BLaER1 (cell line): ENCODE results near the gene ALG12.
A peak's percentile ranks its signal among the peaks of the same experiment; 100 is the strongest.

Source experiments
- H3K27ac ChIP-seq: shearing (Covaris generic); formaldehyde crosslinking; 2 replicates; pipeline ENCODE4 v1.8.1; 2022
- H3K27me3 ChIP-seq: shearing (Covaris generic); formaldehyde crosslinking; 2 replicates; pipeline ENCODE4 v1.8.1; 2022
- H3K36me3 ChIP-seq: shearing (Covaris generic); formaldehyde crosslinking; 2 replicates; pipeline ENCODE4 v1.8.1; 2022
- H3K4me1 ChIP-seq: shearing (Covaris generic); formaldehyde crosslinking; 2 replicates; pipeline ENCODE4 v1.8.1; 2022
- H3K4me2 ChIP-seq: shearing (Covaris generic); formaldehyde crosslinking; 2 replicates; pipeline ENCODE4 v1.8.1; 2022
- H3K4me3 ChIP-seq: shearing (Covaris generic); formaldehyde crosslinking; 2 replicates; pipeline ENCODE4 v1.8.1; 2022
- H3K9ac ChIP-seq: shearing (Covaris generic); formaldehyde crosslinking; 2 replicates; pipeline ENCODE4 v1.8.1; 2022
- H3K9me3 ChIP-seq: shearing (Covaris generic); formaldehyde crosslinking; 2 replicates; pipeline ENCODE4 v1.8.1; 2022
- H4K20me1 ChIP-seq: shearing (Covaris generic); formaldehyde crosslinking; 2 replicates; pipeline ENCODE4 v1.8.1; 2022
- Cebpa-rat ChIP-seq: shearing (Covaris generic); IDR thresholded peaks from 2 replicates; pipeline ENCODE4 v1.8.1; 2022

ALG12 gene

DNA sequence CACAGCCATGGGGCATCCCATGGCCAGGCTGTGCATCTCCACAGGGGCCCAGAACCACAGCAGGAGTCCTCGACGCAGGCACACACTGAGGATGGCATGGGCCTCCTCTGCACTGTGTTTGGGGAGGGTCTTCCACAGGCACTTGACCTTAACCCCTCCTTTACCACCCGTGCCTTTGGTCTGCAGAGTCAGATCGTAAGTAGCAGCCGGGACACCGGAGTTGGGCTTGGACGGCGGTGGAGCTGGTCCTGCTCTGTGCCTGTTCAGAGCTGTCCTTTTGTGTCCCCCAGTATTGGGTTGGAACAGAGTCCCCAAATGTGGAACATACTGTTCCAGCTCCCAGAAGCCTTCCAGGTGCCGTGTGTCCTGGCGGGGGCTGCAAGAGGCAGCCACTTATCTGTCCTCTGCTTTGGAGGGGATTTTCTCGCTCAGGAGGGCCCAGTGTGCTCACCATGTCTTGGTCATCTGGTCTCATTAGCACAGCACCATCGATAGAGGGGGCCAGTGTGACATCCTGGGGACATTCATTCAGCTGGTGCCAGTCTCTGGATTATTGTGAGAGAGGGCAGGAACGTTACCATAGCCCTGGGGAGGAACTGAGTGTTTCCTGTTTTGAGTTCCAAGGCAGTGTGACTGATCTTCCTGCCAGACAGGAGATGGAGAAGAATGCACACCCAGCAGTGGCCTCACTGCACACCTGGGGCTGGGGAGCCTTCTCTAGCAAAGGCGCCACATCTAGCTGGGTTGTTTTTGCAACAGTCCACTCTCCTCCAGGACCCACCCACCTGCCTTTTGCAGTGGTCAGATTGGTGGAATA is 12.6 kb upstream of the ALG12 start:
- Histone ChIP-seq H3K4me1 (peaks cover 85% of the 10 kb centered on the region), H3K4me3 (peak overlapping the region; percentile 54), H3K9ac (peak overlapping the region; percentile 78), H3K27ac (peak overlapping the region; percentile 95), H3K9me3 (no peaks in the 10 kb centered on the region), H3K27me3 (no peaks in the 10 kb centered on the region), H4K20me1 (no peaks in the 10 kb centered on the region), H3K36me3 (no peaks in the 10 kb centered on the region), H3K4me2 (peak overlapping the region; percentile 97)
- no peak for TF ChIP-seq Cebpa-rat

GRCh38 chr22:49929994-49930575 is 11.8 kb upstream of the ALG12 start:
- Histone ChIP-seq H3K27me3 (no peaks in the 10 kb centered on the region), H3K4me1 (peaks cover 93% of the 10 kb centered on the region), H3K27ac (peak overlapping the region; percentile 95), H3K9me3 (no peaks in the 10 kb centered on the region), H3K36me3 (no peaks in the 10 kb centered on the region), H3K4me2 (peak overlapping the region; percentile 97), H3K4me3 (peak overlapping the region; percentile 54), H4K20me1 (no peaks in the 10 kb centered on the region), H3K9ac (peak overlapping the region; percentile 78)
- no peak for TF ChIP-seq Cebpa-rat

GRCh38 chr22:49929211-49929979 is 11.2 kb upstream of the ALG12 start:
- H3K4me3 ChIP-seq = peak overlapping the region; percentile 54
- H3K36me3 ChIP-seq = no peaks in the 10 kb centered on the region
- H3K4me1 ChIP-seq = peaks cover 94% of the 10 kb centered on the region
- no peaks in the 10 kb centered on the region for H3K9me3 ChIP-seq
- peak overlapping the region; percentile 95 for H3K27ac ChIP-seq
- H3K9ac ChIP-seq = peak overlapping the region; percentile 78
- H3K4me2 ChIP-seq = peak overlapping the region; percentile 97
- TF ChIP-seq Cebpa-rat = no peak
- no peaks in the 10 kb centered on the region for H4K20me1 ChIP-seq
- H3K27me3 ChIP-seq = no peaks in the 10 kb centered on the region

GRCh38 chr22:49928555-49929210 is 10.4 kb upstream of the ALG12 start:
- Histone ChIP-seq H3K9ac (peak overlapping the region; percentile 34; the same call in 1 of the 2 replicates), H4K20me1 (no peaks in the 10 kb centered on the region), H3K9me3 (no peaks in the 10 kb centered on the region), H3K27ac (peak overlapping the region; percentile 75), H3K4me3 (no peak overlapping the region), H3K4me2 (peak overlapping the region; percentile 97), H3K27me3 (no peaks in the 10 kb centered on the region), H3K36me3 (no peaks in the 10 kb centered on the region), H3K4me1 (peaks cover 94% of the 10 kb centered on the region)
- no peak for TF ChIP-seq Cebpa-rat

- Histone ChIP-seq H3K27me3 (no peaks in the 10 kb centered on the region), H3K9me3 (no peaks in the 10 kb centered on the region), H3K9ac (0 out of 2 replicates have a peak overlapping the region, but pooled peaks have one; percentile 34), H3K36me3 (no peaks in the 10 kb centered on the region), H4K20me1 (no peaks in the 10 kb centered on the region), H3K27ac (peak overlapping the region; percentile 75), H3K4me3 (no peak overlapping the region), H3K4me1 (peaks cover 94% of the 10 kb centered on the region), H3K4me2 (peak overlapping the region; percentile 97)
- TF ChIP-seq Cebpa-rat = no peak
These were observed 9.9 kb upstream of the ALG12 start for GRCh38 chr22:49928185-49928495.

DNA sequence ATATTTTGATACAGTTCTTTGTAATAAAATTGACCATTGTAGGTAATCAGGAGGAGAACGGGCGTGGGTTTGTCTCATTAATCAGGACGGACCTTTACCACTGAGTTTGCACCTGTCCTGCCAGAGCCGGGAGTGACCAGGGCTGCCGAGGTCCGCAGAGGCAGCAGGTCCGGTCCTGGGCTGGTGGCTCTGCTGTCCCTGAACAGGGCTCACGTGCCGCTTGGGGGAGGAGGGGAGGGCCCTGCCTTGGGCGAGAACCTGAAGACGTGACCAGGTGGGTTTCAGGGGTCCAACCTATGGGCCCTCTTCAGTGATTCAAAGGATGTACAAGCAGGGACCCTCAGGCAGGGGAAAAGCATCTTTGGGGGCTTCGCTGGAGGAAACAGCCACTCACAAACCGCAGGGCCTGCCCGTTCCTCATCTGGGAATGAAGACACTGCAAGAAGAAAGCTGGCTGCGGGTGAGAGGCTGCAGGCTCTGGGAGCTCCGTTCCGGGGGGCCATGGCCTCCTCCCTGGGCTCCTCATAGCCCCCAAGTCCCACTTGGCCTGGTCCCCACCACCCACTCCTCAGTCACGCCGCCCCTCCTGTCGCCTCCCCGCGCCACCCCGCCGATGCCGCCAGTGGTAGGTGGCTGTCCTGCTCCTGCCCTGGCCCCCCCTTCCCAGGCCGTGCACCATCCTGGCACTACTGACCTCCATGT is 9.4 kb upstream of the ALG12 start:
- H3K27me3 ChIP-seq = no peaks in the 10 kb centered on the region
- peak overlapping the region; percentile 75 for H3K27ac ChIP-seq
- H3K36me3 ChIP-seq = no peaks in the 10 kb centered on the region
- H3K4me2 ChIP-seq = peak overlapping the region; percentile 97
- H3K9me3 ChIP-seq = no peaks in the 10 kb centered on the region
- no peaks in the 10 kb centered on the region for H4K20me1 ChIP-seq
- peak overlapping the region; percentile 34; the same call in 1 of the 2 replicates for H3K9ac ChIP-seq
- no peak overlapping the region for H3K4me3 ChIP-seq
- H3K4me1 ChIP-seq = peaks cover 93% of the 10 kb centered on the region
- TF ChIP-seq Cebpa-rat = no peak

DNA sequence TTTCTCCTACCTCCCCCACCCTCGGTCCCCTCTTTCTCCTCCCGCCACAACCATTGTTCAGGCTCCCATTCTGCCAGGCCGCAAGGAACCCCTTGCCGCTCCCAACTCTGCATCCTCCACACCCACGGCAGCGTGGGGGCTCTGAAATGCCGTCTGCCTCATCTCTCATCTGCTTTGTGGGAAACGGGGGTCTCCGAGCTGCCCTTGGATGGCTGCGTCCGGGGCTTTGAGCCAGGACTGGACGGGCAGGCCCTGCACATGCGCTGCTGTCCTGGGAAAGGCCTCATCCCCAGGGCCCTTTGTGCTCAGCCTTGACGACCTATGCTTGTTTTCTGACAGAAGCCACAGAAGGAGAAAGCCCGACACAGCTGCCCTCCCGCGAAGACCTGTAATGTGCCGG is 8.7 kb upstream of the ALG12 start:
- no peak for TF ChIP-seq Cebpa-rat
- H3K4me2 ChIP-seq = peak overlapping the region; percentile 97
- no peaks in the 10 kb centered on the region for H3K9me3 ChIP-seq
- H3K36me3 ChIP-seq = no peaks in the 10 kb centered on the region
- H3K9ac ChIP-seq = peak overlapping the region; percentile 57; the same call in 1 of the 2 replicates
- H3K4me1 ChIP-seq = peaks cover 92% of the 10 kb centered on the region
- H3K27ac ChIP-seq = peak overlapping the region; percentile 75
- H4K20me1 ChIP-seq = no peaks in the 10 kb centered on the region
- H3K4me3 ChIP-seq = no peak overlapping the region
- no peaks in the 10 kb centered on the region for H3K27me3 ChIP-seq

DNA sequence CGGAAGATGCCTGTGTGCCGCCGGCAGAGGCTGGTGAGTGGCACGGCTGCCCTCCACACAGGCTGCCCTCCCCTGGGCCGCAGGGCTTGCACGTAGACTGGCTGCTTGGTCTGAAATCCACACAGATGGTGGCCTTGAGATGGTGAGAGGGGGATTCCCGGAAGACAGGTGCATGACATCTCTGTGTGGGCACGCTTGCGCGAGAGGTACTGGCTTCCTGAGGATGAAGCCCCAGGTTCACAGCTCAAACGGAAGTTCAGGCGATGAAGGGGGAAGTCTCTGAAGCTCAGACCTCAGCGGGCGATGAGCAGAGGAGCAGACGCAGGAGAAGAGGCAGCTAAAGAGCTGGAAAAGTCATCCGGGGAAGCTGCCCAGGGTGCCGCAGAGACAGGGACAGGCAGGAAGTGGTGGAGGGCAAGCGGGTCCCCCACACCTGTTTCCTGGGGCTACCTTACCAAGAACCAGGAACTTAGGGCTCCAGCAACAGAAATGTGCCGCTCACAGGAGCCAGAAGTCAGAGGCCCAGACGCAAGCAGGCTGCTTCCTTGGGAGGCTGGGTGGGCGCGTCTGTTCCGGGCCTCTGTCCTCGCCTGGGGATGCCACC is 7.4 kb upstream of the ALG12 start:
- Histone ChIP-seq H3K9me3 (no peaks in the 10 kb centered on the region), H3K27ac (peak overlapping the region; percentile 91), H4K20me1 (no peaks in the 10 kb centered on the region), H3K9ac (peak overlapping the region; percentile 78), H3K36me3 (peaks cover 12% of the 10 kb centered on the region), H3K27me3 (no peaks in the 10 kb centered on the region), H3K4me3 (peak overlapping the region; percentile 56), H3K4me2 (peak overlapping the region; percentile 89), H3K4me1 (peaks cover 92% of the 10 kb centered on the region)
- TF ChIP-seq Cebpa-rat = no peak
